GM12864 (cell line): ENCODE results near the gene RALGAPA2.

Experiments used
- DNase-seq: peaks from one replicate; pipeline ENCODE4 v3.0.0-alpha.2; 2011; ENCODE audit warnings: low read depth
- H3K4me3 ChIP-seq: 2 replicates; pipeline ENCODE4 v1.5.1; 2011; ENCODE audit warnings: mild to moderate bottlenecking, low read depth, low read length, control low read depth
- TF ChIP-seq, protein P1 (sequence below): IDR thresholded peaks from 2 replicates; pipeline ENCODE4 v1.5.1; 2011; ENCODE audit warnings: low read depth, mild to moderate bottlenecking, moderate library complexity, low read length, control low read depth, inconsistent platforms; ENCODE audit errors: missing control alignments

RALGAPA2 gene

DNA sequence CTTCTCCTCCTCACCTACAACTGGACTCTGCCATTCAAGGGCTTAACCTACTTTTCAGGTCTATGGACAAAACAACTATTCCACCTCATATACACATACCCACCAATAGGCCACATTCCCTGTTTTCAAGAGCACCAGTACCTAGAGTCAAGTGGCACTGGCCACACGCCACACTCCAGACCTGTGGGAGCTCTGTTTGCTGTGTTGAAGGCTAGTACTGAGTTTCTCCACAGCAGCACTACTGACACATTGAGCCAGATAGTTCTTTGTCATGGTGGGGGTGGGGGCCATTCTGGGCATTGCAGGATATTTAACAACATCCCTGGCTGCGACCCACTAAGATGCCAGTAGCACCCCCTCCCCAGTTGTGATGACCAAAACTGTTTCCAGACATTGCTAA lies 84.1 kb downstream of the RALGAPA2 start:
- no peak for DNase-seq
- no peak overlapping the region for H3K4me3 ChIP-seq
- TF ChIP-seq, protein P1, sequence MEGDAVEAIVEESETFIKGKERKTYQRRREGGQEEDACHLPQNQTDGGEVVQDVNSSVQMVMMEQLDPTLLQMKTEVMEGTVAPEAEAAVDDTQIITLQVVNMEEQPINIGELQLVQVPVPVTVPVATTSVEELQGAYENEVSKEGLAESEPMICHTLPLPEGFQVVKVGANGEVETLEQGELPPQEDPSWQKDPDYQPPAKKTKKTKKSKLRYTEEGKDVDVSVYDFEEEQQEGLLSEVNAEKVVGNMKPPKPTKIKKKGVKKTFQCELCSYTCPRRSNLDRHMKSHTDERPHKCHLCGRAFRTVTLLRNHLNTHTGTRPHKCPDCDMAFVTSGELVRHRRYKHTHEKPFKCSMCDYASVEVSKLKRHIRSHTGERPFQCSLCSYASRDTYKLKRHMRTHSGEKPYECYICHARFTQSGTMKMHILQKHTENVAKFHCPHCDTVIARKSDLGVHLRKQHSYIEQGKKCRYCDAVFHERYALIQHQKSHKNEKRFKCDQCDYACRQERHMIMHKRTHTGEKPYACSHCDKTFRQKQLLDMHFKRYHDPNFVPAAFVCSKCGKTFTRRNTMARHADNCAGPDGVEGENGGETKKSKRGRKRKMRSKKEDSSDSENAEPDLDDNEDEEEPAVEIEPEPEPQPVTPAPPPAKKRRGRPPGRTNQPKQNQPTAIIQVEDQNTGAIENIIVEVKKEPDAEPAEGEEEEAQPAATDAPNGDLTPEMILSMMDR = no peak

DNA sequence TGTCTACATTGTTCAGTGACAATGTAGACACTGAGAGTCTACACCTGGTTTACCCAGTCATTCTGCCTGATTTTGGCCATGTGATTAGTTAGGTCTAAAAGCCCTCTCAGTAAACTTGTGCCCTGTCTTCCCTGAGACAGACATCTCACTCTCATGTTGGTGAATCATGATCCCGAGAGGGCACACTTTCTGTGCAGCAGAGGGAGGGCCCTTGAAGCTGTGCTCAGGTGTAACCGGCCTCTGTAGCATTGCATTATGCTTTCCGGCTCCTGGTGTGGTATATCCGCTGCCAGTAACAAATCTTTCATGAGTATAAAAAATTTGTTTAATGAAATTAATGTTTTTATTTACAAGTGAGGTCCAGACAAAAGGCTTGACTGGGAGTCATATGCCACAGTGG lies 85.0 kb downstream of the RALGAPA2 start:
- H3K4me3 ChIP-seq = no peak overlapping the region
- no peak for DNase-seq
- TF ChIP-seq, protein P1 = no peak

DNA sequence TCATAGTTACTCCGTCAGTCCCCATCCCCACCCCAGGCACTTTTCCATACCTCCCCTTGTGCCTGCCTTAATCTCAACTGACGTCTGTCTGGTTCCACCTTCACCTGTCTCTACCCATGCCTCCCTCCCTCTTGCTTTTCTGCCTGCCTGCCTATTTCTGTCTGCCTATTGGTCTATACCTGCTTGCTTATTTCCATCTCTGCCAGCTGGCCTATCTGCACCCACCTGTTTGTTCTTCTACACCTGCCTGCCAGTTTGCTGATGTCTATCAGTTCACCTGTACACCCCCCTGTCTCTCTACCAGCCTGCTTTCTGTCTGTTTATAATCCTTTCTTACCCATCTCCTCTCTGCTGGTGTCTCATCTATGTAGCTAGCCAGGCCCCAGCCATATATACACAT lies 87.5 kb downstream of the RALGAPA2 start:
- H3K4me3 ChIP-seq = no peak overlapping the region
- TF ChIP-seq, protein P1 = no peak
- DNase-seq = no peak

DNA sequence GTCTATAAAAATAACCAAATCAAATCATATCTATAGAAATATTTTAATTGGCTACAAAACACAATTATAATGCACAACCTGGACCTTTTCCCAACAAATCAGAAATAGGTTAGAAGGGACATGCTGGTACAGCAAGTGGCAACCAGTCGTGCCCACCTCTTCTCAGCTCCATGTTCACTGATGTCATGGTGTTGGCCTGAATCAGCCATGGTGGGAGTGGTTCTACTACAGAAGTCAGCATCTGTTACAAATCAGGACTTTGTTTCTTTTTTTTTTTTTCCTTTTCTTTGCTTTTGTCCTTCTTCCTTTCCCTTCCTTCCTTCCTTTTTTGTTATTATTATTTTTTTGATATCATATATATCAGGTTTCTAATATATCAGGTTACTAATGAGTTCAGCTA lies 91.2 kb downstream of the RALGAPA2 start:
- no peak for DNase-seq
- no peak overlapping the region for H3K4me3 ChIP-seq
- TF ChIP-seq, protein P1 = no peak

DNA sequence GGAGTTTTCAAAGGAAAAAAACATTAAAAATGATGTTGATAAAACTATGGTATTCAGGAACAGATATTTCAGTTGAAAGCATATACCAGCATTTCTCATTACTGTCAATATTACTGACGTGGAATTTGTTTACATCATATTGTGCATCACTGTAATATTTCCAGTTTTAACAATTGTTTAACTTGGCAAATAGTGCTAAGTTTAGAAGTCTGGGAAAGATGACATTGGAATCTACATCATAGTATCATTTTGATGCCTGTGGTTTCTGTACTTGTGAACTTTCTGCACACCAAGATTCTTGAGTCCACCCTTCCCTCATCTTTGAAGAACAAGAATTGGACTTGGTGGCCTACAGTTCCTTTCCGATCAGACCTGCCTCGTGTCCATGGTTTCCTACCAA lies 98.1 kb downstream of the RALGAPA2 start:
- no peak overlapping the region for H3K4me3 ChIP-seq
- no peak for DNase-seq
- TF ChIP-seq, protein P1 = no peak

DNA sequence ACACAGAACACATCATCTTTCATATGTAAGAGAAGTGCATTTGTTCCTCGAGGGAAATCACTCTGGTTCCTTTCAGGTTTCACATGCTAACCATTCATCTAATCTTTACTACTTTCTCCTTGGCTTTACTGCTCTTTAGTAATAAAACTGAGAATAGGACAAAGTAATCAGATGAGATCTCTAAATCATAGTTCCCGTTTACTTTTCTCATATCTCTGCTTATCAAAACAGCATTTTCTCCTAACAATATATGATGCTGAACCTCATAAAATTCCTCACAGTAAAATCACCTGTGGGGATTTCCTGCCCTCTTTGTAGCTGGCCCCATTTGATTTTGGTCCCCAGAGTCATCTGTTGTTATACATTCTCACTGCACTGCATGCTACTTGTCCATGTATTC lies 100.2 kb downstream of the RALGAPA2 start:
- TF ChIP-seq, protein P1 = no peak

DNA sequence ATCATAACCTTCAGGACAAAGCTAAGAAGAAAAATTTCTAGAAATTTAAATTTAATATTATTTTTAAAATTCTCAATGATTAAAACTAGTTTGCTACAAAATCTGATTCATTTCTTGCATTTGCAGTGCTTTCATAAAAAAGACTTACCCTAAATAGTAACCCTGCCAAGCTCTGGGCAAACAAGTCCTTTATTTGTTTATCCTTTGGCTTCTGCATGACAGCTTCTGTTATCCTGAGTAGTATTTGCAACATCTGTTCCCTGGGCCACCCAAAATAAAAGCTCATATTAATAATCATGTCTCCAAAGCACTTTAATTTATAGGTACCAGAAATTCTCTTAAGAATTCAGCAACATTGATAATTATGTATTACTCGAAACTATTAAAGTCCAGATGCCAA lies 101.3 kb downstream of the RALGAPA2 start:
- TF ChIP-seq, protein P1 = no peak
- DNase-seq = no peak
- no peak overlapping the region for H3K4me3 ChIP-seq

More for the DNA sequence above, 100.2 kb downstream of the RALGAPA2 start:
- H3K4me3 ChIP-seq = no peak overlapping the region
- DNase-seq = no peak
